ENCODE measurements around the gene ZNF784.
A peak's percentile ranks its signal among the peaks of the same experiment; 100 is the strongest.

ZNF784 gene

GRCh38 chr19:55643003-55643886 is 18.9 kb upstream of the ZNF784 start, which contains the start of gene ZNF581:
TSS of gene ZNF581 (plus strand) at chr19:55643649. CDS start at chr19:55644572, 923 bp downstream.
- DNase-seq, result peak; percentile 70

GRCh38 chr19:55642153-55643002 is 18.0 kb upstream of the ZNF784 start:
- DNase-seq, result peak; percentile 11

GRCh38 chr19:55641426-55642152 is 17.2 kb upstream of the ZNF784 start:
- DNase-seq, result peak; percentile 20

- DNase-seq, result peak; percentile 73
These were observed 16.4 kb upstream of the ZNF784 start, which contains the start of gene ZNF580 for GRCh38 chr19:55640577-55641425. TSS of gene ZNF580 (plus strand) at chr19:55641002. CDS start at chr19:55642509, 1,507 bp downstream.

- peak; percentile 34 for DNase-seq
These were observed 15.7 kb upstream of the ZNF784 start for GRCh38 chr19:55640043-55640576.

GRCh38 chr19:55638864-55639359 is 14.5 kb upstream of the ZNF784 start:
- DNase-seq, result no peak

GRCh38 chr19:55637534-55637933 is 13.2 kb upstream of the ZNF784 start:
- no peak for DNase-seq

- DNase-seq, result no peak
These were observed 12.4 kb upstream of the ZNF784 start for GRCh38 chr19:55636723-55637122.

- DNase-seq, result no peak
These were observed 11.6 kb upstream of the ZNF784 start for GRCh38 chr19:55635856-55636440.

GRCh38 chr19:55635334-55635717 is 11.0 kb upstream of the ZNF784 start:
- no peak for DNase-seq

GRCh38 chr19:55633861-55634260 is 9.5 kb upstream of the ZNF784 start:
- DNase-seq, result no peak

GRCh38 chr19:55632463-55632834 is 8.1 kb upstream of the ZNF784 start:
- peak; percentile 73 for DNase-seq

GRCh38 chr19:55626350-55626749 is 2.0 kb upstream of the ZNF784 start:
- no peak for DNase-seq

GRCh38 chr19:55625004-55625326 is 599 bp upstream of the ZNF784 start:
- DNase-seq, result no peak

- DNase-seq, result no peak
These were observed 805 bp downstream of the ZNF784 start for GRCh38 chr19:55623561-55623960.

- no peak for DNase-seq
These were observed 1.2 kb downstream of the ZNF784 start for GRCh38 chr19:55623130-55623529.

GRCh38 chr19:55622242-55622969 is 2.0 kb downstream of the ZNF784 start:
- DNase-seq, result no peak

GRCh38 chr19:55621673-55622231 is 2.6 kb downstream of the ZNF784 start:
- no peak for DNase-seq

GRCh38 chr19:55621205-55621672 is 3.1 kb downstream of the ZNF784 start:
- no peak for DNase-seq
